GM23248 (cell line): Measurements from ENCODE around the gene OSBPL5.

Source experiments
- EZH2 ChIP-seq: fragments of 200-600 bp; sonication (generic); IDR thresholded peaks from 2 replicates; pipeline ENCODE4 v1.6.1; 2018; ENCODE audit warnings: antibody characterized with exemption, mild to moderate bottlenecking; ENCODE audit not compliant: insufficient read depth, poor library complexity, severe bottlenecking
- EZH2phosphoT487 ChIP-seq: fragments of 200-600 bp; sonication (generic); IDR thresholded peaks from 2 replicates; pipeline ENCODE4 v1.6.1; 2018; ENCODE audit warnings: antibody characterized with exemption, moderate library complexity, mild to moderate bottlenecking, low read depth; ENCODE audit not compliant: insufficient read depth

DNA sequence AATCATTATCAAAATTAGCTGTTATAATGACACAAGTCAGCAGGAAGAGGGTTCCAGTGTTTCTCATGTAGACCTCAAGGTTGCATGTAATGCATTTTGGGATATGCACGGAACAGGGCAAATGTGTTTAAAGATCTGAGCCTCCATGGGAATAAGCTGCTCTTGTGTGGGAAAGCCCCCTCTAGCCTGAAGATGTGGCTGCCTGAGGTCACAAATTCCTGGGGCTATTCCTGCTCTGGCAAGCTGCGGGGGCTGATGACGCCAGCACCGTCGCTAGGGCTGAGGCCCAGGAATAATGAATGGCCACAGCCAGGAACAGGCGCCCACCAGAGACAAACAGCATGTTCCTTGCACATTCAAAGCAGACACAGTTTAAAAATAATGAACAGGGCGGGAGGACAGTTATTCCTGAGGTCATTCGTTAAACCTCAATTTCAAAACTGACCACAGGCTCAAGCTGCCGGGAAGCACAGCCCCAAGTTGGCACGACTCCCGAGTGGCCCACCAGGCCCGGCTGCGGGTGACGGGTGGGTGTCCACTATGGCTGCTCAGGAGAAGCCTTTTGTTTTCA, 11.7 kb downstream of the OSBPL5 start:
- no peak for TF ChIP-seq EZH2
- no peak for TF ChIP-seq EZH2phosphoT487
